Fibroblast of gingiva (primary cell): Measurements from ENCODE around the gene MPPED1.

Source experiments
- DNase-seq: peaks from one replicate; pipeline ENCODE4 v3.0.0-alpha.2; 2011; ENCODE audit warnings: low read depth

The MPPED1 gene

DNA sequence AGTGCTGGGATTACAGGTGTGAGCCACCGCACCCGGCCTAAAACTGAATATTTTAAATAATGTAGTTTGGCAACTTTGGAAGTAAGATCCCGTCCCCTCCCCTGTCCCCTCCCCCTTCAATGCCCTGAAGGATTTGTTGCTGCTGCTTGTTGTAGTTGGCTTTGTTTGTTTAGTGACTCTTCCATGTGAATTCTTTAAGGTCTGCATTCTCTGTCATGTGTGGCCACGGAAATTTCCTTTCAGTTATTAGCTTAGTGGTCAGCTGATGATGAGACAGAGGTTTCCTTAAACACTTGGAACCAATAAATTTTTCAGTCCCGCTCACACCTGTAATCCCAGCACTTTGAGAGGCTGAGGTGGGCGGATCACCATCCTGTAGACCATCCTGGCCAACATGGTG, 109.9 kb downstream of the MPPED1 start:
- no peak for DNase-seq

DNA sequence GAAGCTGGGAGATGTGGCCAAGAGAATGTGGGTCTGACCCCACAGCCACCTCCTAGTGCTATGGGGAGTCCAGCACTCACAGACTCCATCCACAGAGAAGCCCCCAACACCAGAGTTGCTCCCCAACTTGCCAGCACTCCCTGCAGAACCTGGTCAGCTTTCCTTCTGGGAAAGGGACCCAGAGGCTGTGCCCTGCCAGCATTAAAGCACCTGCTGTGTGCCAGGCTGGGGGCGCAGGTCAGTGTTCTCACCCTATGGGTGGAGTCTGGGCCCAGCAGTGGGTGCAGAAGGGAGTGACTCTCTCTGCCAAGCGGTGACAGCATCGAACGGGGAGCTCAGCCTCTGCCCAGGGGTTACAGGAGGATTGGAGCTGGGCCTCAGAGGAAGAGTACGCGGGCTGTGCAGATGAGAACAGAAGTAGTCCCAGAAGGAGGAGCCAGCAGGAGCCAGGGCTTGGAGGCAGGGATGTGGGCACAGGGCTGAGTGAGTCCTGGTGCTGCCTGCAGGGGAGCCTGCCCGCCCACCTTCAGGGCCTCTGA, 114.4 kb downstream of the MPPED1 start:
- DNase-seq = no peak

DNA sequence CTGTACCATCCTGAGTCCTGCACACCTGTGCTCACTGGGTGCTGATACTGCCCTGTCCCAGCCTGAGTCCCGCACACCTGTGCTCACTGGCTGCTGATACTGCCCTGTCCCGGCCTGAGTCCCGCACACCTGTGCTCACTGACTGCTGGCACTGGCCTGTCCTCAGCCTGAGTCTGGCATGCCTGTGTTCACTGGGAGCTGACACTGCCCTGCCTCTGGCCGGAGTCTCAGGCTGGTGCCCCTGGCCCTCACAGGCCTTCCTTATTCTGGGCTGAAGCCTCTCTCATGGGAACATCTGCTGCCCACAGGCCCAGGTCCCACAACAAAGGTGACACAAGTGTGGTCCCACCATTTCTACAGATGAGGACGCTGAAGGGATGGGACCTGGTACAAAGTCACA, 115.1 kb downstream of the MPPED1 start:
- no peak for DNase-seq

DNA sequence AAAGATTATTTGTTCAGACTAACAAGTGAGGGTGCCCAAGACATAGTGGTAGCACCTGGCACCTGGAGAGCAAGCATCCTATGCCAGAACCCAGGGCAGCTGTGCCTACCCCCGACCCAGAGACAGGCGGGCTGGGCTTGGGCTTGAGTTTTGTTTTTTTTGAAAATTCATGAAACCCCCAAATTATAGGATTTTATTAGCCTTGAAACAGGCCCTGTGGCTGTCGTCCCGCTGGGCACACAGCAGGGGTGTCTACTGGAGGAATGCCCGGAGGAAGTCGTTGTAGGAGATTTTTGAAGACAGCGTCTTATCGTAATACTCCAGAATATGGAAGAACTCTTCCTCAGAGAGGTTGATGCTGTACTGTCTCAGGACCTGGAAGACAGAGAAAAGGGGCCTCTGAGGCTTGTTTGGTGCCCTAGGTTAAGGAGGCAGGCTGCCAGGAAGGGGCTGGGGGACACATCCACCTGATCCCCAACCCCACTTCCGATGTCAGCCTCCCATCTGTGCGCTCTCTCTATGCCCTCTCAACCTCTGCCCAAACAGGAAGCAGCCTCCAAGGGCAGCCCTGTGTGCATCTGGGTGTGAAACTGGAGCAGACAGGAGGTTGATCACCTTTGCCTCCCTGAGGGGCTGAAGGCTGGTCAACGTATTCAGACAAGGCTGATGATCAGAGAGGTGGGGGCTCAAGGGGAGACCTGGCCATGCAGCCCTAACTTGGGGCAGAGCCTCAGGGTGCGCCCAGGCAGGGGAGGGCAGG, 117.0 kb downstream of the MPPED1 start:
- DNase-seq = no peak

DNA sequence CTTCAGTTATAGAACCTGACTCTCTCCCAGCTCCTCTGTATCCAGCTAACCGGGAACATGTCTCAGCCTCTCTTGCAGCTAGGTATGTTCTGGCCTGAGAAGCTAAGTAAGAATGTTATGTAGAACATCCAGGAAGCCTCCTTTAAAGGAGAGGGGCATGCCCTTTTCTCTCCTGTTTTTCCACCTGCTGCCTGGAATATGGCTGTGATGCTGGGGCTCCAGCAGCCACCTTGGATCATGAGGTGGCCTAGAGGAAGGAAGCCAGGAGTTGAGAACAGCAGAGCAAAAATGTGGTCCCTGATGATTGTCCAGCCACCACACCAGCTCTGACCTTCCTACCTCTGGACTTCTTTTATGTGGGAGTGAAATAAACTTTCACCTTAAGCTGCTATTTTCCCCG, 117.6 kb downstream of the MPPED1 start:
- DNase-seq = no peak

DNA sequence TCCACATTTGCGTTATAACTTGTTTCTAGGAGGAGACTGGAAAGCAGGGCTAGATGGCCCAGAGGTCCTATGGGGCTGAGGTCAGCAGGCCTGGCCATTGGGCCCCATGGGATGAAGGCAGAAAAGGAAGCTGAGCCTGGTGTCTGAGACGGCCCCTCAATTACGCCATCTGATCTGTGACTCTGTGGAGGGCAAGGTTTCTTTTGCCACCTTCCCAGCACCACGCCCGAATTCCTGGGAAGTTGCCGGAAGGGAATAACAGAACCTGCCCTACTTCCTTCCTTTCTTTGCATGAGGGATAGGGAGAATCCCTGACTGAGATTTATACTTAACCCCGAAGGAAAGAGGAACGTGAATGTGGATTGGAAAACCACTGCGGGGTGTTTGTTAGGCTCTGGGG, 118.1 kb downstream of the MPPED1 start:
- DNase-seq = no peak

DNA sequence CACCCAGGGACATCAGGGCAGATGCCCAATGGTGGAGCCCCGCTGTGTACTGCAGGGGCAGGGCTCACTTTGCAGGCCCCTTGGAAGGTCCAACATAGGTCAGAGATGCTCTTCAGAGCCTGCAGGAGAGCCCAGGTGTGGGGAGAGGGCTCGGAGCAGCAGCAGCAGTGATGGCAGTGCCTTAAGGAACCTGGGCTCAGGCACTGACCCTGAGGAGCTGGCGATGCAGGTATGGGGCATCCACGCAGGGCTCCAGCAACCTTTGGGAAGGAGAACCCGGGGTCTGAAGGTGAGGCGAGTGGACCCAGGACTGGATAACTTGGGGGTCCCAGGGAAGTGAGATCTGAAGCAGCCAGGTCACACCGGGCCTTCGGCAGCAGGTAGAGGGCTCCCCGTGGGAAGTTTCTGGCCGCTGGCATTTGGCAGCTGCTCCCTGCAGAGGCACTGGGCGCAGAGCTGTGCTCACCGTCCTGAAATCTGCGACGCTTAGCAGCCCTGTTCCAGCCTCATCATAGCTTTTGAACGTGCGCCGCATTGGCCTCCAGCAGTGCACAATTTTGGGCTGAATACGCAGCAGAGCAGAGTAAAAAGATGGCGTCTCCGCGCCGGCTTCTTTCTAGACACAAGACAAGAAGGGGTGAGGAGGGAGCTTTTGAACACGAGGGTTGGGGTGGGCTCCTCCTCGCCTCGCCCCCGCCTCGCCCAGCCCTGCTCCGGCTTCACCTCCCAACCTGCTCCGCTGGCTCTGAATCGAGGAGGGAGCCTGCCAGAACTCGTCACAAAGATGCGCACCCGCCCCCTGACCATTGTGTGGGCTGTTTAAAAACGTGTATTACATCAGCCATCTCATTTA, 118.8 kb downstream of the MPPED1 start:
- no peak for DNase-seq

DNA sequence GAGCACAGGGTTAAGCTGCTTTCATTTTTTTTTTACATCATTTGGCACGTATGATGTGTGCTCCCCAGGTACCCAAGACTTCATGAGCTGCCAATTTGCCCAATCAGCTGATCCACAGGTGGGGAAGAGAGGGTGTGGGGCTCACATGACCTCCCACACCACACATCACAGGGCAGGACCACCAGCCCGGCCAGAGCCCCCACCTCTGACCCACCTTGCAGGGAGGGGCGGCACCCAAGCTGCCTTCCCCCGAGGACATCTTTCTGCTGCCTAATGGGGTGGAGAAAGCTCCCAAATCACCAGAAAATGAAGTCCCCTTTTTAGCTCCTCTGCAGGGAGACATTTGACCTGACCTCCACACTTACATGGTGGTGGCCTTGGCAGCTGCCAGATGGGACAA, 119.8 kb downstream of the MPPED1 start:
- no peak for DNase-seq

DNA sequence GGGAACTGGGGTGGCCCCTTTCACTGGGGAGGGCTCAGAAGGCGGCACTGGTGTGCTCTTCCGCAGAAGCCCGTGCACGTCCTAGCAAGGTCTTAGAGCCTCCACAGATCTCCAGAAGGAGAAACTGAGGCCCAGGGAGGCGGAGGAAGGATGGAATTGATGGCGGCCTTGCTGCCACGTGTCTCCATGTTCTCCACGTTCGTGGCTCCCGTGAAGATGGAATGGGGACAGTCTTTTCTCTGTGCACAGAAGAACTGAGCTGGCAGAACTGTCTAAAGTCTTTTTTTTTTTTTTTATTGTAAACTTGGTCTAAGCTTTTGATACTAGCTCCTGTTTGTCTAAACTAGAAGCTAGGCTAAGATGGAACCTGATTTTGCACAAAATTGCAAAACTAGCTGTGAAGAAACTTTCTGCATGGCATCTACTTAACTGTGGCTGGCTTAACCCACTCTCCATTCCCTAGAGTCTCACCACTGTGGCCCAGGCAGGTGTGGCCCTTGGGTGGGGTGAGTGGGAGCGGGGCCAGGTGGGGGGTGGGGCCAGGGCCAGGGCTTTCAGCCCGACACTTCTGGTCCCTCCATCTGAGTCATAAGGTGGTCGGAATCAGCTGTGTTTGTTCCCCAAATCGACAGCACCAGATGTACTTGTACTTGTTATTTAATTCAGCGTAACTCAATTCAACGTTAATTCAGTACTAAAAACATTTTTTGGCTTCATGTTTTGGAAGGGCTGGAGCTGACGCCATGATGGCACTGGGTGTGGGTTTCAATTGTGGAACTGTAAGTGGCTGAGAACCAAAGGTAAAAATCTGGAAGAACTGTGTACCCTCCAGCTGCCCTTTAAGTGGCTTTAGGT, 120.7 kb downstream of the MPPED1 start:
- DNase-seq = no peak

DNA sequence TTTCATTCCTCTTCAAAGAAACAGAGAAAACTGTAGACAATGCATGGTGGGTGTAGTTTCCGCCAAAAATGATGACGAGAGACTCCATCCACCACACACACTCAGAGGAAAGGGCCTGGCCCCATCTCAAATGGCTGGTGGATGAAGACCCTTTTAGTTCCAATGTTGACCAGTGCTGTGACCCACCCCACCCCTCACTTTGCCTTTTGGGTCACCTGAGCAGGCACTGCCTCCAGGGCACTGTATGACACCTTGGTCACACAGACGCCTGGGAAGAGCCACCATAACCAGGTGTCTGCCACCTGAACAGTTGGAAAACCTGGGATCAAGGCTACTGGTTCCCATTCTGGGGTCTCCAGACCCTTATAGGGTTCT, 121.3 kb downstream of the MPPED1 start:
- DNase-seq = no peak

DNA sequence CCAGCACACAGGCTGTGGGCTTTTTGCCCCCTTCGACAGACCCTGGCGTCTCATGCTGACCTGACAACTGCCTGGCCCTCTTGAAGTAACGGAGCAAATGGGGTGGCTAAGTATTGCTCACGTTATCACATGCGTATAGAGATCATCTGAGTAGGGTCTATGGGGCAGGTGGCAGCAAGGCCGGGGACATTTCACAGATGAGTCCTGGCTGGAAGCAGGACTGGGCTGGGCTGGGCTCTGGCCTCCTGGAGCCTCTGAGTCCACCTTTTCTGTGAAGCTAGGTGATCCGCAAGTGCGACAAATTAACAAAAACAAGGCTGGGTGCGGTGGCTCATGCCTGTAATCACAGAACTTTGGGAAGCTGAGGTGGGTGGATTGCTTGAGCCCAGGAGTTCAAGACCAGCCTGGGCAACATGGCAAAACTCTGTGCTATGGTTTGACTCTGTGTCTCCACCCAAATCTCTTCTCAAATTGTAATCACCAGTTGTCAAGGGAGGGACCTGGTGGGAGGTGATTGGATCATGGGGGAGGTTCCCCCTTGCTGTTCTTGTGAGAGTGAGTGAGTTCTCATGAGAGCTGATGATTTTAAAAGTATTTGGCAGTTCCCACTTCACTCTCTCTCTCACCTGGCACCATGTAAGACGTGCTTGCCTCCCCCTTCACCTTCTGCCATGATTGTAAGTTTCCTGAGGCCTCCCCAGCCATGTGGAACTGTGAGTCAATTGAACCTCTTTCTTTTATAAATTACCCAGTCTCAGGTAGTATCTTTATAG, 122.0 kb downstream of the MPPED1 start:
- no peak for DNase-seq

DNA sequence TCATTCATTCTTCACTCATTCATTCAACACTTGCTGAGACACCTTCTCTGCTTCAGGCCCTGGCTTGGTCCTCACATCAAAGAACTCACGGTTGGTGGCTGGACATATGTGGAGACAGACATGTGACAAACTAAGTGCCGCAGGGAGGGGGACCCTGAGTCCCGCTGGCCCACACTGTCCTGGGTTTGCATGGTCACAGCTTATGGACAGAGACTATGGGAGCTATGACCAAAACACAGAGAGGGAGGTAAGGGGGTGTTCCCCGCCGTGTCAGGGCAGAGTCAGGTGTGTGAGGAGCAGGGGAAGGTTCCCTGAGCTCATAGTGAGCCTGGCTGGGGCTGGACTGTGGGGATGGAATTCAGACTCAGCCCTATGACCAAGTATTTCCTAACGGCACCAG, 123.1 kb downstream of the MPPED1 start:
- no peak for DNase-seq

DNA sequence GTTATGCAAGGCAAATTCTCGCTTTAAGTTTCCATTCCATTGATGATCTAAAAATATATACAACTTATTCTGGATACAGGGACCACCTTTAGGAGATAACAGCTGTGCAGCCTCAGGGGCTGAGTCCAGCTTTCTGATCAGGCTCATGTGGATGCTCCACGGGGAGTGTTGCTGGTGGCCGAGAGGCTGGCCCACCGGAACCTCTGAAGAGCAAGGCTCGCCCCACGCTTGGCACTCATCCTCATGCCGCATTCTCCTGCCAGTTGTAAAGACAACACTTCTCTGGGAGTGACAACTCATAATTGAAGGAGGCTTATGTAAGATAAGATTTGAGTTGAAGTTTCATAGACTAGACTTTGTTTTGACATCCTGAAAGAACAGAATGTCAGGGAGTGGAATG, 123.5 kb downstream of the MPPED1 start:
- DNase-seq = no peak

DNA sequence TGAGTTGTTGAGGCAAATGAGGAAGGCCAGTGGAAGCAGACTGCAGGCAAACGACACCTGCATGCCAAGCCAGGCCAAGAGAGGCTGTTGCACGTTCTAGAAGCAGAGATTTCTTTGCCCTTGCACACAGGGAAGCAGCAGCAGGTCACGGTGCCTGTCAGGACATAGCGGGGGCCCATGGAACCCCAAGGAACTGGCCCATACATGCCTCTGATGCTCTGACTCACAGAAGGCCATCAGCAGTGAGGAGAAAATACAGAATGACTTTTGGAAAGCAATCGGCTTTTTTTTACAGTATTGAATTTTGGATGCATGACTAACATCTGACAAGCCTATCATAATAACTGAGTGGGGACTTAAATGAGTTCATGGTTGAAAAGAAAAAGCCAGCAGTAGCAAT, 123.9 kb downstream of the MPPED1 start:
- DNase-seq = no peak

DNA sequence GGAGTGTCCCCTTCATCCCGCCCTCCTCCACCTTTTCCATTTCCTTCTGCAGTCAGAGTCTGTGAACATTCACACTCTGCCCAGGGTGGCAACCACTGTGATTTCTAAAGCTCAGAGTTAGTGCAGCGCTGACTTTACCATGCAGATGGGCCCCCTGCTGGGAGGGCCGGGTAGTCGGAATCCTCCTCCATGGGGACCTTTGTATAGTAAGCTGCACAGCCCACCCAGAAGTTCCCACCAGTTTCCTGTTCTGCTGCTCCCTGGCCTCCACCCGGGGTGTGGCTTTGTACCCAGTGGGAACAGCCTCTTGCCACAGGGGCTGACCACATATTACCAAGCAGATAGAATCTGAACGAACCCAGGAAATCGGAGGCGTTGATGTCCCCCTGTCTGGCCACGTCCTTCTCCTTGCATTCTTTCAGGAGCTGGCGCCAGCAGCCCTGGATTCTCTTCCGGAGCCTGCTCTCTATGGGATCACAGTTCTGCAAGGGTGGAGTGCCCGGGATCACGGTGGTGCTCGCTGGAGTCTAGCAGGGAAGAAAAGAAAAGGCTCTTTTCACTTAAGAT, 125.3 kb downstream of the MPPED1 start:
- no peak for DNase-seq

DNA sequence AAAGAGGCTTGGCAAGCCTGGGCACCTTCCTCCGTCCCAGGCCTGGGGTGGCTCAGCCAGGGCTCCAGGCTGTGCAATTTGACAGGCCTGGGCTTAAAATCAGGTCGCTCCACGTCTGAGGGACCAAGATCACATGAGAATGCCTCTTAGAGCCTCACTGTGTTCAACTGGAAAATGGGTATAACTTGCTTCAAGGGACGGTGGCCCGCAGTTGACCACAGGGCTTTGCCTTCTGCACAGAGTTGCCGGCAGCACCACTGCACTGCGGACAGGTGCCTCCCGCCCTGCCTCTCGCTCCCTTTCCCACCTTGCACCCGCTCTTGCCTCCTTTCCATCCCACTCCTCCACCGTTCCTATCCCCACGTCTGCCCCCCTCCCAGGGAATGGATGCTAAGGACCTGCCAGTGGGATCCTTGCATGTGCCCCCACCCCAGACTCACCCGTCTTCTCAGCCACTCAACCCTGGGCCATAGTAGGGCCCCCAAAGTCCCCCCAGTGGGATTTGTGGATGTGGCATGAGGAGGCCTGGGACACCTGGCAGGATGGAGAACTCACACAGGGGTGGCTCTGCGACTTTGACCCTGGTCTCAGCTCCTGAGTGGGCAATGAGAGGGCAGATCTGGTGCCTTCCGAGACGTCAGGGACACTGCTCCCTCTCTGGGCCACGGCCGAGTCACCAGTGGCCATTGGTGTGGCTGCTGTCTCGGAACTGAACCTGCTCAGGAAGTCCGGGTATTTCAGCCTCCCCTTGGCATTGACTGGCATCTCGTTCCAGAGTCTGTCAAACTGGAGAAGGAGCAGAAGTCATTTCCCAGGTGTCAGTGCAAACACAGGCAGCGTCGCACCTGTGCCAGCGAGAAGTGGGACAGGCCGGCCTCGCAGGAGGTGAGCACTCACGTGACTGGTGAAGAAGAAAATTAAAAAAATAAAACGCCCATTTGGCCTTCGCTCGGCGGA, 128.0 kb downstream of the MPPED1 start:
- no peak for DNase-seq

DNA sequence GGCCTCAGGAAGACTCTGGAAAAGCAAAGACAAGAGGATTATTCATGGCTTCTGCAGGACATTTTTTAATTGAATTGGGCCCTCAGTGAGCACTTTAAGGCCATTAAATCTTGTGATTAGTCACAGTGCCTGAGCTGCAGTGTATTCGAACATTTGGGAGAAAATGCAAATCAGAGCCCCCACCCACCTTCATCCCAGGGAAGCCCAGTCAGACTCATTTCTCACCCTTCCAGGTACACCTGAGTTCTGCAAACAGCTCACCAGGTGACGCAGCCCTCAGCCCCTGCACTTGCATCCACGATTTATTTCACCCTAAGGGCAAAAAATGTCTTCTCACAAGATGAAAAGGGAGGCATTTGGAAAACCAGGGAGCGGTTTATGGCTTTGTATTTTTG, 128.7 kb downstream of the MPPED1 start:
- no peak for DNase-seq

DNA sequence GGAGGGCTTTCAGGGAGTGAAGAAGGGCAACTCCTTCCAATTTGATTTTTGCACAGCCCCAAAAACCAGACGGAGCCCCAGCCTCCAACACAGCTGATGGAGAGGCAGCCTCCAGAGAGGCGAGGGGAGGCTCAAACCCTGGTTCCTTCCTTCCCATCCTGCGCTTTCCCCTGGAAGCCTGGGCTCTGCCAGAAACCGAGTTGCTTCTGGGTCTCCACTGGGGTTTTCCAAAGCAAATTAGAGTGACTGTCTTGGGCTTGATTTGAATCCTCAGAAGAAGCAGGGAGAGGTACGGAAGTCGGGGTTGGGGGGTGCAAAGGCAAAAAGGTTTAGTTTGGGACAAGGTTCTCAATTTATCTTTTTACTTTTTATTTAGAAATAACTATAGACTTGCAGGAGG, 129.2 kb downstream of the MPPED1 start:
- no peak for DNase-seq

DNA sequence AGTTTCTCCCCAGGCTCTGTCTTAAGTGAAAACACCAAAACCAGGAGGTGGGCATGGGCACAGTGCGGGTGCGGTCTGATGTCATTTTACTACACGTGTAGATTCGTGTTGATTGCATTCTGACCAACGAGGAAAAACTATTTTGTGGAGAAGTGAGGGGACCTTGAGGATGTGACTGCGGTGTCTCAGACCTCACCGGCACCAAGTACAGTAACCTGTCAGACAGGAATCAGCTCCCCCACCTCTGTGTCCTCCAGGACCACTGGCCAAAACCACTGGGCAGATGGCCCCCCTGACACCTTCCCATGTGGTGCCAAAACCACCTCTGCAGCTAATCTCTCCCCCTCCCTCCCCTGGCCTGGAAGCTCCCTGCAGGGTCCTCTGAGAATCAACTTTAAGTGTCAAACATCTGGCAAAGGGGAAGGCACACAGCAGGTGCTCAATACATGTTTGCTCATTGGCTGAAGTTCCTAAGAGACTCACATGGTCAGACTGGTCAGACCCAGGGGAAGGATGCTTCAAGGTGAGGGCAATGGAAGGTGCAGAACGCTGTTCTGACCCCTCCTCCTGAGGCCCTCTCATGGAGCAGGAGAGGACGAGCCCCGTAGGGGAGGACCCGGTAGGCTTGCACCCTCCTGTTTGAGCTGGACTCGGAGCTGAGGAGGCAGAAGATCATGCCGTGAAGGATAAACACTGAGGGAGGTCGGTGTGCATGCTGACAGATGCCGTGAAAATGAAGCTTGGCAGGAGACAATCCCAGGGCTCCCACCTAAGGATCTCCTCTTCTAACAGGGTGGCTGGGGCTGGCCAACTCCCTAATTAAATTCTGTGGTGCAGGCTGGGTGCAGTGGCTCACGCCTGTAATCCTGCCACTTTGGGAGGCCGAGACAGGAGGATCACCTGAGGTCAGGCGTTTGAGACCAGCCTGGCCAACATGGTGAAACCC, 129.9 kb downstream of the MPPED1 start:
- DNase-seq = no peak
